Measurements from ENCODE around the gene CATSPERZ. TPM values are rescaled to one million over a fixed set of nuclear protein-coding genes. Genes with fewer than 3 reads are reported as not detected.

The CATSPERZ gene
- total RNA-seq, 2 experiments from 2014 or later, result 0.67 TPM; not detected in 1

GRCh38 chr11:64348383-64349024, 48.3 kb downstream of the CATSPERZ start:
- H3K27ac Mint-ChIP-seq, result no peak overlapping the region
- no peaks in the 10 kb centered on the region for H3K9me3 Mint-ChIP-seq
- CTCF ChIA-PET, result interaction anchor here (0.6 to 0.9 kb wide), 2 partner anchors 7 to 44 kb away, joined by 3 to 4 read pairs; no protein-coding TSS in a partner anchor
- no peak for DNase-seq
- no peak overlapping the region for H3K4me3 Mint-ChIP-seq
- H3K4me1 Mint-ChIP-seq (ENCODE audit: low read depth), result peaks cover 3% of the 10 kb centered on the region
- intact Hi-C loops (cut with micrococcal nuclease), result no loop called here
- no peaks in the 10 kb centered on the region for H3K27me3 Mint-ChIP-seq (ENCODE audit: low read depth)
- H3K36me3 Mint-ChIP-seq (ENCODE audit: low read depth), result peaks cover 10% of the 10 kb centered on the region

- CTCF ChIA-PET, result interaction anchor here (0.8 to 0.9 kb wide), 2 partner anchors 11 to 32 kb away, joined by 4 to 5 read pairs; partner anchors contain the start of gene TRMT112
- Mint-ChIP-seq H3K36me3 (ENCODE audit: low read depth) (peaks cover 10% of the 10 kb centered on the region), H3K9me3 (no peaks in the 10 kb centered on the region), H3K27me3 (ENCODE audit: low read depth) (no peaks in the 10 kb centered on the region), H3K4me1 (ENCODE audit: low read depth) (peaks cover 3% of the 10 kb centered on the region), H3K4me3 (no peak overlapping the region), H3K27ac (no peak overlapping the region)
- intact Hi-C loops (cut with micrococcal nuclease), result no loop called here
- no peak for DNase-seq
Measured at GRCh38 chr11:64349025-64349387, 48.8 kb downstream of the CATSPERZ start.

GRCh38 chr11:64349404-64349803, 49.2 kb downstream of the CATSPERZ start:
- no peaks in the 10 kb centered on the region for H3K9me3 Mint-ChIP-seq

GRCh38 chr11:64351136-64351631, 51.0 kb downstream of the CATSPERZ start:
- H3K27ac Mint-ChIP-seq, result no peak overlapping the region
- H3K4me1 Mint-ChIP-seq (ENCODE audit: low read depth), result peaks cover 5% of the 10 kb centered on the region
- CTCF ChIA-PET, result no interaction called here
- DNase-seq, result no peak
- no peak overlapping the region for H3K4me3 Mint-ChIP-seq
- intact Hi-C loops (cut with micrococcal nuclease), result no loop called here
- H3K36me3 Mint-ChIP-seq (ENCODE audit: low read depth), result peaks cover 4% of the 10 kb centered on the region
- no peaks in the 10 kb centered on the region for H3K9me3 Mint-ChIP-seq
- H3K27me3 Mint-ChIP-seq (ENCODE audit: low read depth), result no peaks in the 10 kb centered on the region

More at GRCh38 chr11:64349404-64349803, 49.2 kb downstream of the CATSPERZ start:
- CTCF ChIA-PET, result interaction anchor here (0.8 to 0.9 kb wide), 2 partner anchors 10 to 32 kb away, joined by 4 to 5 read pairs; partner anchors contain the start of gene TRMT112
- intact Hi-C loops (cut with micrococcal nuclease), result no loop called here
- no peak for DNase-seq
- Mint-ChIP-seq H3K4me1 (ENCODE audit: low read depth) (peaks cover 3% of the 10 kb centered on the region), H3K36me3 (ENCODE audit: low read depth) (peaks cover 10% of the 10 kb centered on the region), H3K27me3 (ENCODE audit: low read depth) (no peaks in the 10 kb centered on the region), H3K4me3 (no peak overlapping the region), H3K27ac (no peak overlapping the region)

GRCh38 chr11:64352099-64352994, 52.2 kb downstream of the CATSPERZ start:
- H3K27ac Mint-ChIP-seq, result no peak overlapping the region
- no peak for DNase-seq
- H3K36me3 Mint-ChIP-seq (ENCODE audit: low read depth), result peaks cover under 1% of the 10 kb centered on the region
- CTCF ChIA-PET, result interaction anchor here (1.0 to 7.0 kb wide), 4 partner anchors 9 to 97 kb away, joined by 3 to 61 read pairs (median 7); partner anchors contain the start of genes CCDC88B, PRDX5 and TRMT112
- H3K4me1 Mint-ChIP-seq (ENCODE audit: low read depth), result peaks cover 7% of the 10 kb centered on the region
- H3K4me3 Mint-ChIP-seq, result no peak overlapping the region
- intact Hi-C loops (cut with micrococcal nuclease), result no loop called here
- no peaks in the 10 kb centered on the region for H3K27me3 Mint-ChIP-seq (ENCODE audit: low read depth)
- no peaks in the 10 kb centered on the region for H3K9me3 Mint-ChIP-seq

GRCh38 chr11:64352995-64353714, 53.0 kb downstream of the CATSPERZ start:
- intact Hi-C loops (cut with micrococcal nuclease), result no loop called here
- DNase-seq, result no peak
- Mint-ChIP-seq H3K27me3 (ENCODE audit: low read depth) (no peaks in the 10 kb centered on the region), H3K4me1 (ENCODE audit: low read depth) (peaks cover 13% of the 10 kb centered on the region), H3K9me3 (no peaks in the 10 kb centered on the region), H3K4me3 (no peak overlapping the region), H3K36me3 (ENCODE audit: low read depth) (peaks cover 2% of the 10 kb centered on the region), H3K27ac (no peak overlapping the region)
- CTCF ChIA-PET, result interaction anchor here (1.0 to 7.0 kb wide), 4 partner anchors 10 to 96 kb away, joined by 3 to 61 read pairs (median 7); partner anchors contain the start of genes CCDC88B, PRDX5 and TRMT112

- intact Hi-C loops (cut with micrococcal nuclease), result no loop called here
- CTCF ChIA-PET, result interaction anchor here (1.0 to 7.0 kb wide), 6 partner anchors 11 to 95 kb away, joined by 3 to 61 read pairs (median 8); partner anchors contain the start of genes CCDC88B, PRDX5 and TRMT112
- Mint-ChIP-seq H3K4me1 (ENCODE audit: low read depth) (peaks cover 16% of the 10 kb centered on the region), H3K27me3 (ENCODE audit: low read depth) (no peaks in the 10 kb centered on the region), H3K9me3 (no peaks in the 10 kb centered on the region), H3K4me3 (no peak overlapping the region), H3K36me3 (ENCODE audit: low read depth) (peaks cover 2% of the 10 kb centered on the region), H3K27ac (no peak overlapping the region)
- DNase-seq, result no peak
Measured at GRCh38 chr11:64353715-64354506, 53.8 kb downstream of the CATSPERZ start.

Small RNA genes within 50 kb of the gene (microRNA-seq; reads per million reads assigned to microRNA genes)
- gene MIR7155 (ENCODE audit: borderline microRNAs expressed, borderline replicate concordance), result 2.2 reads per million

Other genes with a start within 250 kb of the CATSPERZ start
- 10 to 100 TPM; 38.7 to 48.6 TPM for gene MACROD1, start 134.2 kb upstream of the CATSPERZ start, total RNA-seq
- gene STIP1, start 114.2 kb upstream of the CATSPERZ start, total RNA-seq, result 100 to 1,000 TPM; 264 to 272 TPM
- 100 to 1,000 TPM; 176 to 178 TPM for gene FERMT3, start 93.6 kb upstream of the CATSPERZ start, total RNA-seq
- 10 to 100 TPM; 18.2 to 18.3 TPM for gene TRPT1, start 74.2 kb upstream of the CATSPERZ start, total RNA-seq
- gene NUDT22, start 74.1 kb upstream of the CATSPERZ start, total RNA-seq, result 10 to 100 TPM; 51.4 to 51.9 TPM
- 10 to 100 TPM; 16.9 to 19.3 TPM for gene DNAJC4, start 69.8 kb upstream of the CATSPERZ start, total RNA-seq
- gene VEGFB, start 65.8 kb upstream of the CATSPERZ start, total RNA-seq, result 10 to 100 TPM; 64.2 to 74.5 TPM
- 10 to 100 TPM; 17.2 to 20.0 TPM for gene FKBP2, start 59.3 kb upstream of the CATSPERZ start, total RNA-seq
- gene PPP1R14B, start 53.4 kb upstream of the CATSPERZ start, total RNA-seq, result 100 to 1,000 TPM; 216 to 227 TPM
- gene PLCB3, start 48.8 kb upstream of the CATSPERZ start, total RNA-seq, result 1 to 10 TPM; 4.4 to 4.7 TPM
- gene BAD, start 15.7 kb upstream of the CATSPERZ start, total RNA-seq, result 10 to 100 TPM; 12.8 to 14.3 TPM
- 10 to 100 TPM; 26.2 to 30.5 TPM for gene GPR137, start 14.5 kb upstream of the CATSPERZ start, total RNA-seq
- gene KCNK4, start 9.1 kb upstream of the CATSPERZ start, total RNA-seq, result under 1 TPM in 1 of 2 experiments, not detected in 1; 0.41 TPM
- gene ESRRA, start 5.2 kb downstream of the CATSPERZ start, total RNA-seq, result 10 to 100 TPM; 18.5 to 21.7 TPM
- gene TRMT112, start 17.2 kb downstream of the CATSPERZ start, total RNA-seq, result 100 to 1,000 TPM; 241 to 261 TPM
- 100 to 1,000 TPM; 122 to 132 TPM for gene PRDX5, start 17.8 kb downstream of the CATSPERZ start, total RNA-seq
- 10 to 100 TPM; 53.2 to 61.9 TPM for gene CCDC88B, start 39.8 kb downstream of the CATSPERZ start, total RNA-seq
- 10 to 100 TPM; 19.1 to 21.3 TPM for gene RPS6KA4, start 58.8 kb downstream of the CATSPERZ start, total RNA-seq

All from activated naive CD4-positive, alpha-beta T cell treated with anti-CD3 and anti-CD28 coated beads for 36 hours (primary cell).